ENCODE measurements around the gene RSBN1. TPM values are rescaled to one million over a fixed set of nuclear protein-coding genes. Genes with fewer than 3 reads are reported as not detected.

Gene RSBN1
- total RNA-seq, 6 donors from 2014 or later: 20.2 to 32.8 (median 23.6) TPM

DNA sequence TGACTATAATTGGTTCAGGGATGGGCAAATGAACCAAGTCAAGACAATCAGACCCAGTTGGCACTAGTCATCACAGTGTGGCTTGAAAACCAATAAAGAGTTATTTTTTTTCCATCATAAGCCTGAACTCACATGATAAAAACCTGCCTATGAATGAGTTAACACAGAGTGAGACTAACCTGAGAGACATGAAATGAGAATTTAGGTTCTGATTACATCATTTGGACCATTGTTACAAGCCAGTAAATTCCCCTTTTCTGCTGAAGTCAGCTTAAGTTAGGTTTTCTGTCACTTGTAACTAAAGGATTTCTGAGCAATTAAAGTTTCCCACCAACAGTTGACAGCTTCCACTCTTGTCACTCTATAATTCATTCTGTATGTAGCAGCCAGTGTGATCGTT is 9.6 kb upstream of the RSBN1 start:
- DNase-seq: no peak
- H3K9me3 ChIP-seq: no peaks in the 10 kb centered on the region
- no peaks in the 10 kb centered on the region for H3K27me3 ChIP-seq
- H3K36me3 ChIP-seq: no peaks in the 10 kb centered on the region
- H3K4me3 ChIP-seq: no peak overlapping the region
- WGBS, 2 donors: 63 to 70% methylated on average over 1 of the region's 1 CpG
- no peak overlapping the region for H3K27ac ChIP-seq
- no peaks in the 10 kb centered on the region for H3K4me1 ChIP-seq
- no peak for ATAC-seq (ENCODE audit: low FRiP score in 2 of 2)
- no peak for TF ChIP-seq POLR2A (IDR thresholded peaks at IDR 0.05)
- no peak for TF ChIP-seq EP300 (IDR thresholded peaks at IDR 0.05)
- TF ChIP-seq POLR2AphosphoS5 (IDR thresholded peaks at IDR 0.05): no peak
- TF ChIP-seq, protein P1, sequence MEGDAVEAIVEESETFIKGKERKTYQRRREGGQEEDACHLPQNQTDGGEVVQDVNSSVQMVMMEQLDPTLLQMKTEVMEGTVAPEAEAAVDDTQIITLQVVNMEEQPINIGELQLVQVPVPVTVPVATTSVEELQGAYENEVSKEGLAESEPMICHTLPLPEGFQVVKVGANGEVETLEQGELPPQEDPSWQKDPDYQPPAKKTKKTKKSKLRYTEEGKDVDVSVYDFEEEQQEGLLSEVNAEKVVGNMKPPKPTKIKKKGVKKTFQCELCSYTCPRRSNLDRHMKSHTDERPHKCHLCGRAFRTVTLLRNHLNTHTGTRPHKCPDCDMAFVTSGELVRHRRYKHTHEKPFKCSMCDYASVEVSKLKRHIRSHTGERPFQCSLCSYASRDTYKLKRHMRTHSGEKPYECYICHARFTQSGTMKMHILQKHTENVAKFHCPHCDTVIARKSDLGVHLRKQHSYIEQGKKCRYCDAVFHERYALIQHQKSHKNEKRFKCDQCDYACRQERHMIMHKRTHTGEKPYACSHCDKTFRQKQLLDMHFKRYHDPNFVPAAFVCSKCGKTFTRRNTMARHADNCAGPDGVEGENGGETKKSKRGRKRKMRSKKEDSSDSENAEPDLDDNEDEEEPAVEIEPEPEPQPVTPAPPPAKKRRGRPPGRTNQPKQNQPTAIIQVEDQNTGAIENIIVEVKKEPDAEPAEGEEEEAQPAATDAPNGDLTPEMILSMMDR (IDR thresholded peaks at IDR 0.05): no peak

- TF ChIP-seq POLR2AphosphoS5 (IDR thresholded peaks at IDR 0.05) (no peak), POLR2A (IDR thresholded peaks at IDR 0.05) (no peak), EP300 (IDR thresholded peaks at IDR 0.05) (no peak)
- TF ChIP-seq, protein P1 (IDR thresholded peaks at IDR 0.05): no peak
- H3K4me1 ChIP-seq: no peaks in the 10 kb centered on the region
- ATAC-seq (ENCODE audit: low FRiP score in 2 of 2) (no peak), DNase-seq (no peak)
- 77 to 86% methylated on average over 2 of the region's 2 CpGs for WGBS, 2 donors
- no peaks in the 10 kb centered on the region for H3K9me3 ChIP-seq
- no peak overlapping the region for H3K27ac ChIP-seq
- H3K27me3 ChIP-seq: no peaks in the 10 kb centered on the region
- no peak overlapping the region for H3K4me3 ChIP-seq
- no peaks in the 10 kb centered on the region for H3K36me3 ChIP-seq
These were observed 6.3 kb upstream of the RSBN1 start for GRCh38 chr1:113818578-113818977.

GRCh38 chr1:113813218-113813617 is 942 bp upstream of the RSBN1 start:
- no peak overlapping the region for H3K27ac ChIP-seq
- WGBS, 2 donors: 89 to 90% methylated on average over 15 of the region's 15 CpGs

GRCh38 chr1:113812661-113813135 is 422 bp upstream of the RSBN1 start:
- no peaks in the 10 kb centered on the region for H3K27me3 ChIP-seq
- ATAC-seq (ENCODE audit: low FRiP score in 2 of 2): no peak

More at GRCh38 chr1:113813218-113813617, 942 bp upstream of the RSBN1 start:
- Histone ChIP-seq H3K27me3 (no peaks in the 10 kb centered on the region), H3K9me3 (no peaks in the 10 kb centered on the region), H3K4me3 (no peak overlapping the region), H3K36me3 (no peaks in the 10 kb centered on the region), H3K4me1 (peaks cover 20 to 29% (median 24%) of the 10 kb centered on the region in 4 donors)
- TF ChIP-seq POLR2A (IDR thresholded peaks at IDR 0.05) (no peak), EP300 (IDR thresholded peaks at IDR 0.05) (no peak), POLR2AphosphoS5 (IDR thresholded peaks at IDR 0.05) (no peak)
- TF ChIP-seq, protein P1 (IDR thresholded peaks at IDR 0.05): no peak
- ATAC-seq (ENCODE audit: low FRiP score in 2 of 2) (no peak), DNase-seq (peak in 1 of 2 donors; percentile 43)

More at GRCh38 chr1:113812661-113813135, 422 bp upstream of the RSBN1 start:
- WGBS, 2 donors: 25% methylated on average over 13 of the region's 13 CpGs
- H3K9me3 ChIP-seq: no peaks in the 10 kb centered on the region
- DNase-seq: peak in 1 of 2 donors; percentile 13
- no peaks in the 10 kb centered on the region for H3K36me3 ChIP-seq
- peaks cover 20 to 29% (median 24%) of the 10 kb centered on the region in 4 donors for H3K4me1 ChIP-seq
- TF ChIP-seq POLR2A (IDR thresholded peaks at IDR 0.05) (no peak), EP300 (IDR thresholded peaks at IDR 0.05) (no peak), POLR2AphosphoS5 (IDR thresholded peaks at IDR 0.05) (no peak)
- TF ChIP-seq, protein P1 (IDR thresholded peaks at IDR 0.05): no peak
- peak overlapping the region; percentile 97 to 99 (median 98) for H3K27ac ChIP-seq
- peak overlapping the region; percentile 30 to 95 (median 81) for H3K4me3 ChIP-seq

All from upper lobe of left lung (tissue), 6 donors.